ENCODE measurements around the gene CLECL1.
"Not testable (repeated sequence)": the region's sequence is repeated elsewhere in the genome, so short reads cannot be mapped to it uniquely, and the experiment has no call there.

GRCh38 chr12:9695150-9695549 lies 37.7 kb downstream of the CLECL1 start:
- not testable (repeated sequence) for TF ChIP-seq CTCF (IDR thresholded peaks at IDR 0.05; ENCODE audit: insufficient read depth, low read depth, low read length); EZH2 (IDR thresholded peaks at IDR 0.05; ENCODE audit: insufficient read depth, low read length)

Data from astrocyte (in vitro differentiated cells and primary cell).